Heart left ventricle (tissue), 13 donors: ENCODE data around the gene TSPAN14.

Source experiments
- CTCF ChIP-seq, 12 donors: fragments of 200-600 bp; sonication (generic) in 4 of 12; IDR thresholded peaks; one replicate each; pipeline versions ENCODE4 v1.5.0 to v1.8.0; 2018 to 2022; ENCODE audit warnings: antibody characterized with exemption in 12 of 12, mild to moderate bottlenecking in 5 of 12
- POLR2A ChIP-seq, 2 donors: fragments of 450-650 bp; IDR thresholded peaks; one replicate each; pipeline ENCODE4 v1.6.1; 2017; ENCODE audit warnings: antibody characterized with exemption in 2 of 2, mild to moderate bottlenecking in 2 of 2, moderate library complexity in 2 of 2
- donor health status: ischemic (EF 13 %, LVEDD 7.1; RV severe dilation, severe dysfunction).
- donor health status: DM: no; HTN: yes; CAD: no.
- donor health status: DM: no; HTN: no; CAD: no.
- donor health status: ischemic (EF 25% LVEDD 6.9; RV normal size, moderate dysfunction).
- donor health status: ischemic (EF 25% LVEDD 5.7; RV mildly dilated, moderate dysfunction).
- donor health status: ischemic (EF 35%, LVEDD 5.7; RV mildly dilated, moderate dysfunction).
- donor health status: nonischemic (EF 11% LVEDD 7.7; RV severe dilation, severe dysfunction).
- donor health status: DM: yes; HTN: yes; CAD: no.
- donor health status: PGD.
- donor health status: ischemic (EF 29% LVEDD 5.4; RV normal size, mild dysfunction).
- donor health status: nonischemic (EF 23%, LVEDD 6.1; RV moderate dilation, normal function).

DNA sequence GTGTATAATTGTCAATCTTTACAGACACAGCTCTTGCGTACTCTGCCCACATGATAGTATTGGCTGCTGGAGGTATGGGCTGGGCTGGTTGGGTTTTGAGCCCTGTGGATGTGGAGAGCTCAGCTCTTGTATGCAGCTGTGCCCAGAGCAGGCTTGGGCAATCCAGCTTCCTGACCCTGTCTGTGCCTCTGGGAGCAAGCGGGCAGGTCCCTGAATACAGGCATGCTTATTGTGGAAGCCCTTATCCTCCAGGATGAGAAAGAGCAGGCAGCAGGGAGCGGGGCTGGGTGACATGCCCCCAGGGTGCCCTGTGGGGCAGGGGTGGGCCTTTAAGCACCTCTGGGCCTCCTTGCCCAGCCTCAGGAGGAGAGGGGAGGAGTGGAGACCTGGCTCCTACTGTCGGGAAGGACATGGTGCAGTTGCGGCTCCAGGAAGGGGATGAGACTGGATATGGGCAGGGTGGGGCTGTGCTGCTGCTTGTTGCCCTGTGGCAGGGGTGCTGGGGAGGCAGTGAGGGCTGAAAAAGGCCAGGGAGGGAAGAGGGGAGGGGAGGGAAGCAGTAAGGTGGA is 50.9 kb downstream of the TSPAN14 start:
- TF ChIP-seq CTCF (IDR thresholded peaks at IDR 0.05) (no peak), POLR2A (IDR thresholded peaks at IDR 0.05) (no peak)
